IMR-90 (cell line): ENCODE measurements around the gene ADRA2A. TPM values are rescaled to one million over a fixed set of nuclear protein-coding genes. Genes with fewer than 3 reads are reported as not detected.

Experiments used
- ATAC-seq: fragments of 200-7000 bp; cut with Tn5 transposase; 2 replicates; pipeline ENCODE4 v1.9.1; 2020; ENCODE audit warnings: low read depth, mild to moderate bottlenecking, moderate library complexity
- BruUV-seq: library from RNA; stranded (reverse); fragments of 400-500 nt; replicated peaks from 2 replicates; lab custom pipeline; 2021; lab: Mats Ljungman, UMichigan
- CTCF ChIA-PET: fragments of 300-600 bp; formaldehyde crosslinking; extraction: SDS; loops from one replicate; lab custom pipeline; 2021; ENCODE audit warnings: antibody characterized with exemption; lab: Yijun Ruan, JAX
- POLR2A ChIA-PET: fragments of 300-600 bp; sonication (Branson Sonifier 250); formaldehyde crosslinking; loops from one replicate; lab custom pipeline; 2022; ENCODE audit warnings: antibody characterized with exemption; ENCODE audit not compliant: unreplicated experiment; lab: Charles Lee
- DNase-seq: peaks from one replicate; pipeline ENCODE4 v3.0.0; 2013
- H2AFZ ChIP-seq: replicated peaks from 2 replicates; pipeline ENCODE3; 2013; ENCODE audit warnings: low read length, mild to moderate bottlenecking; ENCODE audit not compliant: poor library complexity
- H2AK5ac ChIP-seq: 2 replicates; pipeline ENCODE4 v1.6.1; 2013; ENCODE audit warnings: low read depth, low read length, inconsistent platforms
- H2AK9ac ChIP-seq: replicated peaks from 2 replicates; pipeline ENCODE3; 2013; ENCODE audit warnings: mild to moderate bottlenecking, low read depth, low read length, moderate library complexity; ENCODE audit not compliant: poor library complexity
- H2BK120ac ChIP-seq: 2 replicates; pipeline ENCODE4 v1.6.1; 2013; ENCODE audit warnings: low read depth, low read length, inconsistent platforms
- H2BK15ac ChIP-seq: 3 replicates; pipeline ENCODE4 v1.6.1; 2013; ENCODE audit warnings: low read depth, low read length, inconsistent platforms
- H2BK20ac ChIP-seq: 2 replicates; pipeline ENCODE4 v1.6.1; 2013; ENCODE audit warnings: low read depth, mild to moderate bottlenecking, inconsistent platforms, low read length, moderate library complexity
- H2BK5ac ChIP-seq: 2 replicates; pipeline ENCODE4 v1.6.1; 2013; ENCODE audit warnings: mild to moderate bottlenecking, low read depth, low read length, inconsistent platforms; ENCODE audit not compliant: poor library complexity, severe bottlenecking
- H3K14ac ChIP-seq: replicated peaks from 2 replicates; pipeline ENCODE4 v1.6.1; 2013; ENCODE audit warnings: low read depth, low read length, inconsistent platforms
- H3K18ac ChIP-seq: 2 replicates; pipeline ENCODE4 v1.6.1; 2013; ENCODE audit warnings: low read depth, low read length, control low read depth
- H3K23ac ChIP-seq: 2 replicates; pipeline ENCODE4 v1.6.1; 2013; ENCODE audit warnings: low read depth, low read length, inconsistent platforms
- H3K27ac ChIP-seq: 2 replicates; pipeline ENCODE4 v1.5.1; 2013; ENCODE audit warnings: mild to moderate bottlenecking, control low read depth, low read length; ENCODE audit not compliant: insufficient read depth
- H3K27me3 ChIP-seq: 2 replicates; pipeline ENCODE4 v1.6.1; 2013; ENCODE audit warnings: low read length; ENCODE audit not compliant: control insufficient read depth, insufficient read depth
- H3K36me3 ChIP-seq: 2 replicates; pipeline ENCODE4 v1.6.1; 2013; ENCODE audit warnings: low read length, mixed read lengths; ENCODE audit not compliant: control insufficient read depth, insufficient read depth
- H3K4ac ChIP-seq: 2 replicates; pipeline ENCODE4 v1.6.1; 2013; ENCODE audit warnings: low read depth, low read length, inconsistent platforms
- H3K4me1 ChIP-seq: 2 replicates; pipeline ENCODE4 v1.6.1; 2013; ENCODE audit warnings: low read length, mixed read lengths; ENCODE audit not compliant: control insufficient read depth, insufficient read depth
- H3K4me2 ChIP-seq: 2 replicates; pipeline ENCODE4 v1.6.1; 2013; ENCODE audit warnings: low read depth, mild to moderate bottlenecking, control low read depth, low read length, moderate library complexity
- H3K4me3 ChIP-seq: 2 replicates; pipeline ENCODE4 v1.5.1; 2013; ENCODE audit warnings: low read depth, mild to moderate bottlenecking, control low read depth, low read length, moderate library complexity; ENCODE audit not compliant: insufficient read depth
- H3K56ac ChIP-seq: 2 replicates; pipeline ENCODE4 v1.6.1; 2013; ENCODE audit warnings: low read length, inconsistent platforms; ENCODE audit not compliant: insufficient read depth; ENCODE audit errors: extremely low read depth
- H3K79me1 ChIP-seq, 2 experiments: 2 replicates each; pipeline ENCODE4 v1.6.1; 2013; ENCODE audit warnings: low read length in 2 of 2, inconsistent platforms in 1 of 2, low read depth in 1 of 2
- H3K9ac ChIP-seq: 2 replicates; pipeline ENCODE4 v1.6.1; 2013; ENCODE audit warnings: low read depth, low read length, control low read depth
- H3K9me1 ChIP-seq: 2 replicates; pipeline ENCODE4 v1.6.1; 2013; ENCODE audit warnings: low read length, inconsistent platforms; ENCODE audit not compliant: insufficient read depth
- H3K9me3 ChIP-seq: 2 replicates; pipeline ENCODE4 v1.6.1; 2013; ENCODE audit warnings: low read length; ENCODE audit not compliant: control insufficient read depth, insufficient read depth
- H4K20me1 ChIP-seq: 2 replicates; pipeline ENCODE4 v1.6.1; 2013; ENCODE audit warnings: low read length, inconsistent platforms; ENCODE audit not compliant: insufficient read depth
- H4K5ac ChIP-seq: 2 replicates; pipeline ENCODE4 v1.6.1; 2013; ENCODE audit warnings: mild to moderate bottlenecking, low read depth, low read length, control low read depth
- H4K8ac ChIP-seq, 2 experiments: 2 replicates each; pipeline ENCODE4 v1.6.1; 2013; ENCODE audit warnings: low read depth in 2 of 2, low read length in 2 of 2, control low read depth in 1 of 2, inconsistent platforms in 1 of 2
- H4K91ac ChIP-seq: 2 replicates; pipeline ENCODE4 v1.6.1; 2013; ENCODE audit warnings: low read depth, low read length, inconsistent platforms; ENCODE audit not compliant: insufficient read depth
- BHLHE40 ChIP-seq: fragments of 150-350 bp; IDR thresholded peaks from 2 replicates; pipeline ENCODE4 v1.6.1; 2016; ENCODE audit warnings: mild to moderate bottlenecking, low read depth, low read length
- CEBPB ChIP-seq: IDR thresholded peaks from 2 replicates; pipeline ENCODE4 v1.6.1; 2012; ENCODE audit warnings: low read depth, low read length, improper control_type of control experiment
- CHD1 ChIP-seq: IDR thresholded peaks from 2 replicates; pipeline ENCODE4 v1.6.1; 2012; ENCODE audit warnings: low read depth, low read length, improper control_type of control experiment
- FOS ChIP-seq: fragments of 150-350 bp; IDR thresholded peaks from 2 replicates; pipeline ENCODE4 v1.6.1; 2016; ENCODE audit warnings: low read depth, low read length
- MAFK ChIP-seq: IDR thresholded peaks from 2 replicates; pipeline ENCODE4 v1.6.1; 2012; ENCODE audit warnings: low read depth, low read length, improper control_type of control experiment
- MAZ ChIP-seq: IDR thresholded peaks from 2 replicates; pipeline ENCODE4 v1.6.1; 2012; ENCODE audit warnings: low read depth, mild to moderate bottlenecking, low read length, improper control_type of control experiment, moderate library complexity, borderline replicate concordance
- NFE2L2 ChIP-seq: fragments of 150-350 bp; IDR thresholded peaks from 2 replicates; pipeline ENCODE4 v1.6.1; 2016; ENCODE audit warnings: low read depth, mild to moderate bottlenecking, low read length
- RCOR1 ChIP-seq: IDR thresholded peaks from 2 replicates; pipeline ENCODE4 v1.6.1; 2012; ENCODE audit warnings: mild to moderate bottlenecking, low read length, improper control_type of control experiment; ENCODE audit not compliant: insufficient replicate concordance
- RFX5 ChIP-seq: IDR thresholded peaks from 2 replicates; pipeline ENCODE4 v1.8.0; 2012; ENCODE audit warnings: low read depth, mild to moderate bottlenecking, low read length, moderate library complexity
- SMC3 ChIP-seq: fragments of 150-350 bp; IDR thresholded peaks from 2 replicates; pipeline ENCODE4 v1.6.1; 2016; ENCODE audit warnings: low read depth, mild to moderate bottlenecking, antibody characterized with exemption, low read length, moderate library complexity
- WGBS, 2 experiments: methylation state at CpG; one replicate each; pipeline versions ENCODE4 v1.1.5 to v1.1.7; 2013; ENCODE audit warnings: missing lambda C conversion rate in 2 of 2; ENCODE audit not compliant: insufficient read length in 1 of 2; ENCODE audit errors: extremely low coverage in 2 of 2; 5-methylcytosine and 5-hydroxymethylcytosine counted together
- dilution Hi-C: fragments of 300-500 bp; cut with HindIII; formaldehyde crosslinking; loops from one replicate; pipeline ENCODE4 v1.14.3; 2018; ENCODE audit warnings: low sequenced_read_pairs; ENCODE audit not compliant: unreplicated experiment
- in situ Hi-C: fragments of 300-500 bp; cut with MboI; formaldehyde crosslinking; loops from 3 replicates; pipeline ENCODE4 v1.14.3; 2019; ENCODE audit warnings: low sequenced_read_pairs, inconsistent platforms, mixed read lengths
- intact Hi-C: fragments of 100-400 bp; cut with micrococcal nuclease; formaldehyde crosslinking; loops from 2 replicates; pipeline ENCODE4 v1.10.0; 2022
- polyA plus RNA-seq, 3 experiments: library from polyadenylated mRNA; depleted of rRNA; stranded (reverse); fragments of >200 nt; gene quantifications; 2 replicates each; pipeline ENCODE4 v1.2.3, GENCODE V29; 2012; ENCODE audit warnings: low replicate concordance in 1 of 3
- total RNA-seq: library from RNA; depleted of rRNA; stranded (reverse); fragments of >200 nt; gene quantifications from 2 replicates; pipeline ENCODE4 v1.2.3, GENCODE V29; 2012
- TF ChIP-seq, protein P1 (sequence below): fragments of 150-350 bp; IDR thresholded peaks from 2 replicates; pipeline ENCODE4 v1.6.1; 2017; ENCODE audit warnings: mild to moderate bottlenecking, antibody characterized with exemption, low read length, low read depth
- TF ChIP-seq, protein P2 (sequence below): conservative IDR thresholded peaks from 2 replicates; pipeline ENCODE4 v1.5.1; 2012; ENCODE audit warnings: mild to moderate bottlenecking, low read depth, low read length, improper control_type of control experiment
- TF ChIP-seq, protein P3 (sequence below): fragments of 150-350 bp; IDR thresholded peaks from 2 replicates; pipeline ENCODE4 v1.6.1; 2016; ENCODE audit warnings: low read depth, mild to moderate bottlenecking, low read length, moderate library complexity, borderline replicate concordance

Gene ADRA2A
- total and polyA plus RNA-seq, 2 of the 4 experiments (the other 2 are of a cell fraction), result not detected

DNA sequence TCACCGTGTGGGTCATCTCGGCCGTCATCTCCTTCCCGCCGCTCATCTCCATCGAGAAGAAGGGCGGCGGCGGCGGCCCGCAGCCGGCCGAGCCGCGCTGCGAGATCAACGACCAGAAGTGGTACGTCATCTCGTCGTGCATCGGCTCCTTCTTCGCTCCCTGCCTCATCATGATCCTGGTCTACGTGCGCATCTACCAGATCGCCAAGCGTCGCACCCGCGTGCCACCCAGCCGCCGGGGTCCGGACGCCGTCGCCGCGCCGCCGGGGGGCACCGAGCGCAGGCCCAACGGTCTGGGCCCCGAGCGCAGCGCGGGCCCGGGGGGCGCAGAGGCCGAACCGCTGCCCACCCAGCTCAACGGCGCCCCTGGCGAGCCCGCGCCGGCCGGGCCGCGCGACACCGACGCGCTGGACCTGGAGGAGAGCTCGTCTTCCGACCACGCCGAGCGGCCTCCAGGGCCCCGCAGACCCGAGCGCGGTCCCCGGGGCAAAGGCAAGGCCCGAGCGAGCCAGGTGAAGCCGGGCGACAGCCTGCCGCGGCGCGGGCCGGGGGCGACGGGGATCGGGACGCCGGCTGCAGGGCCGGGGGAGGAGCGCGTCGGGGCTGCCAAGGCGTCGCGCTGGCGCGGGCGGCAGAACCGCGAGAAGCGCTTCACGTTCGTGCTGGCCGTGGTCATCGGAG, 1.8 kb downstream of the ADRA2A start:
- CTCF ChIA-PET, result no interaction called here
- no peaks in the 10 kb centered on the region for H3K36me3 ChIP-seq
- no peak overlapping the region for H2BK120ac ChIP-seq
- H2BK5ac ChIP-seq, result no peak overlapping the region
- no TSS peak for BruUV-seq
- peaks cover 61% of the 10 kb centered on the region for H3K27me3 ChIP-seq
- POLR2A ChIA-PET, result no interaction called here
- no peak overlapping the region for H2BK20ac ChIP-seq
- no peaks in the 10 kb centered on the region for H4K20me1 ChIP-seq
- H4K8ac ChIP-seq, result no peak overlapping the region
- H3K9me1 ChIP-seq, result no peaks in the 10 kb centered on the region
- H2AK5ac ChIP-seq, result no peak overlapping the region
- H2BK15ac ChIP-seq, result no peak overlapping the region
- intact Hi-C loops, result loop anchor here (10.0 kb wide), 1 partner anchor 516 kb away; no protein-coding TSS in a partner anchor
- WGBS, 2 experiments, result 6% methylated on average over 76 of the region's 104 CpGs; no CpG with 5 or more reads in 1 of the 2 experiments
- no peak overlapping the region for H3K14ac ChIP-seq
- H3K4me3 ChIP-seq, result no peak overlapping the region
- H3K23ac ChIP-seq, result no peak overlapping the region
- no peak overlapping the region for H4K91ac ChIP-seq
- H2AK9ac ChIP-seq, result no peak overlapping the region
- H3K79me1 ChIP-seq, result no peaks in the 10 kb centered on the region
- no peak overlapping the region for H3K18ac ChIP-seq
- H2AFZ ChIP-seq, result no peak overlapping the region
- DNase-seq, result no peak
- TF ChIP-seq, protein P1, sequence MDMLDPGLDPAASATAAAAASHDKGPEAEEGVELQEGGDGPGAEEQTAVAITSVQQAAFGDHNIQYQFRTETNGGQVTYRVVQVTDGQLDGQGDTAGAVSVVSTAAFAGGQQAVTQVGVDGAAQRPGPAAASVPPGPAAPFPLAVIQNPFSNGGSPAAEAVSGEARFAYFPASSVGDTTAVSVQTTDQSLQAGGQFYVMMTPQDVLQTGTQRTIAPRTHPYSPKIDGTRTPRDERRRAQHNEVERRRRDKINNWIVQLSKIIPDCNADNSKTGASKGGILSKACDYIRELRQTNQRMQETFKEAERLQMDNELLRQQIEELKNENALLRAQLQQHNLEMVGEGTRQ, result no peak
- no peak for TF ChIP-seq FOS
- TF ChIP-seq, protein P2, sequence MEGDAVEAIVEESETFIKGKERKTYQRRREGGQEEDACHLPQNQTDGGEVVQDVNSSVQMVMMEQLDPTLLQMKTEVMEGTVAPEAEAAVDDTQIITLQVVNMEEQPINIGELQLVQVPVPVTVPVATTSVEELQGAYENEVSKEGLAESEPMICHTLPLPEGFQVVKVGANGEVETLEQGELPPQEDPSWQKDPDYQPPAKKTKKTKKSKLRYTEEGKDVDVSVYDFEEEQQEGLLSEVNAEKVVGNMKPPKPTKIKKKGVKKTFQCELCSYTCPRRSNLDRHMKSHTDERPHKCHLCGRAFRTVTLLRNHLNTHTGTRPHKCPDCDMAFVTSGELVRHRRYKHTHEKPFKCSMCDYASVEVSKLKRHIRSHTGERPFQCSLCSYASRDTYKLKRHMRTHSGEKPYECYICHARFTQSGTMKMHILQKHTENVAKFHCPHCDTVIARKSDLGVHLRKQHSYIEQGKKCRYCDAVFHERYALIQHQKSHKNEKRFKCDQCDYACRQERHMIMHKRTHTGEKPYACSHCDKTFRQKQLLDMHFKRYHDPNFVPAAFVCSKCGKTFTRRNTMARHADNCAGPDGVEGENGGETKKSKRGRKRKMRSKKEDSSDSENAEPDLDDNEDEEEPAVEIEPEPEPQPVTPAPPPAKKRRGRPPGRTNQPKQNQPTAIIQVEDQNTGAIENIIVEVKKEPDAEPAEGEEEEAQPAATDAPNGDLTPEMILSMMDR, result no peak
- TF ChIP-seq CHD1, result no peak
- TF ChIP-seq MAFK, result no peak
- no peak for TF ChIP-seq RFX5
- TF ChIP-seq RCOR1, result no peak
- no peak for TF ChIP-seq MAZ
- no peak for TF ChIP-seq SMC3
- TF ChIP-seq CEBPB, result no peak
- TF ChIP-seq, protein P3, sequence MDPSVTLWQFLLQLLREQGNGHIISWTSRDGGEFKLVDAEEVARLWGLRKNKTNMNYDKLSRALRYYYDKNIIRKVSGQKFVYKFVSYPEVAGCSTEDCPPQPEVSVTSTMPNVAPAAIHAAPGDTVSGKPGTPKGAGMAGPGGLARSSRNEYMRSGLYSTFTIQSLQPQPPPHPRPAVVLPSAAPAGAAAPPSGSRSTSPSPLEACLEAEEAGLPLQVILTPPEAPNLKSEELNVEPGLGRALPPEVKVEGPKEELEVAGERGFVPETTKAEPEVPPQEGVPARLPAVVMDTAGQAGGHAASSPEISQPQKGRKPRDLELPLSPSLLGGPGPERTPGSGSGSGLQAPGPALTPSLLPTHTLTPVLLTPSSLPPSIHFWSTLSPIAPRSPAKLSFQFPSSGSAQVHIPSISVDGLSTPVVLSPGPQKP, result no peak
- no peak for TF ChIP-seq NFE2L2
- no peak for TF ChIP-seq BHLHE40
- no peak overlapping the region for H3K56ac ChIP-seq
- no peak overlapping the region for H3K9ac ChIP-seq
- ATAC-seq, result no peak
- no peak overlapping the region for H3K4me2 ChIP-seq
- H4K5ac ChIP-seq, result no peak overlapping the region
- H3K4me1 ChIP-seq, result no peaks in the 10 kb centered on the region; the same call in 1 of the 2 replicates
- in situ Hi-C loops, result loop anchor here (25.0 kb wide), 1 partner anchor 1234 kb away; no protein-coding TSS in a partner anchor
- no peak overlapping the region for H3K27ac ChIP-seq
- dilution Hi-C loops, result no loop called here
- H3K4ac ChIP-seq, result no peak overlapping the region
- H3K9me3 ChIP-seq, result peaks cover 11% of the 10 kb centered on the region; the same call in 1 of the 2 replicates
